ENCODE data around the gene PIK3C2A.
"Not testable (repeated sequence)": the region's sequence is repeated elsewhere in the genome, so short reads cannot be mapped to it uniquely, and the experiment has no call there.

PIK3C2A gene

DNA sequence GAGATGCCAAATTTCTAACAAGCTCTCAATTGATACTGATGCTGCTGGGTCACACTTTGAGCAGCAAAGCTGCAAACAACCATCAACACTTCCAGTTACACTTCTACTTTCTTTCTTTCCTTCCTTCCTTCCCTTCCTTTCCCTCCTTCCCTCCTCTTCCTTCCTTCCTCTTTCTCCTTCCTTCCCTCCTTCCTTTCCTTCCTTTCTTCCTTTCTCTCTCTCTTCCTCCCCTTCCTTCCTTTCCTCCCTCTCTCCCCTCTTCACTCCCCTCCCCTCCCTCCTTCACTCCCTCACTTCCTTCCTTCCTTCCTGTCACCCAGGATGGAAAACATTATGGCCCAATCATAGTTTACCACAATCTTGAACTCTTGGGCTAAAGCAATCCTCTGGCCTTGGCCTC is 33.0 kb upstream of the PIK3C2A start:
- no peak for DNase-seq (ENCODE audit: low read depth, low spot score)
- TF ChIP-seq, protein P1, sequence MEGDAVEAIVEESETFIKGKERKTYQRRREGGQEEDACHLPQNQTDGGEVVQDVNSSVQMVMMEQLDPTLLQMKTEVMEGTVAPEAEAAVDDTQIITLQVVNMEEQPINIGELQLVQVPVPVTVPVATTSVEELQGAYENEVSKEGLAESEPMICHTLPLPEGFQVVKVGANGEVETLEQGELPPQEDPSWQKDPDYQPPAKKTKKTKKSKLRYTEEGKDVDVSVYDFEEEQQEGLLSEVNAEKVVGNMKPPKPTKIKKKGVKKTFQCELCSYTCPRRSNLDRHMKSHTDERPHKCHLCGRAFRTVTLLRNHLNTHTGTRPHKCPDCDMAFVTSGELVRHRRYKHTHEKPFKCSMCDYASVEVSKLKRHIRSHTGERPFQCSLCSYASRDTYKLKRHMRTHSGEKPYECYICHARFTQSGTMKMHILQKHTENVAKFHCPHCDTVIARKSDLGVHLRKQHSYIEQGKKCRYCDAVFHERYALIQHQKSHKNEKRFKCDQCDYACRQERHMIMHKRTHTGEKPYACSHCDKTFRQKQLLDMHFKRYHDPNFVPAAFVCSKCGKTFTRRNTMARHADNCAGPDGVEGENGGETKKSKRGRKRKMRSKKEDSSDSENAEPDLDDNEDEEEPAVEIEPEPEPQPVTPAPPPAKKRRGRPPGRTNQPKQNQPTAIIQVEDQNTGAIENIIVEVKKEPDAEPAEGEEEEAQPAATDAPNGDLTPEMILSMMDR (IDR thresholded peaks at IDR 0.05; ENCODE audit: low read depth, low read length) = no peak
- in situ Hi-C loops (cut with HindIII; ENCODE audit: low sequenced_read_pairs) = no loop called here
- no peak overlapping the region for H3K4me3 ChIP-seq (ENCODE audit: low read depth, low read length)

DNA sequence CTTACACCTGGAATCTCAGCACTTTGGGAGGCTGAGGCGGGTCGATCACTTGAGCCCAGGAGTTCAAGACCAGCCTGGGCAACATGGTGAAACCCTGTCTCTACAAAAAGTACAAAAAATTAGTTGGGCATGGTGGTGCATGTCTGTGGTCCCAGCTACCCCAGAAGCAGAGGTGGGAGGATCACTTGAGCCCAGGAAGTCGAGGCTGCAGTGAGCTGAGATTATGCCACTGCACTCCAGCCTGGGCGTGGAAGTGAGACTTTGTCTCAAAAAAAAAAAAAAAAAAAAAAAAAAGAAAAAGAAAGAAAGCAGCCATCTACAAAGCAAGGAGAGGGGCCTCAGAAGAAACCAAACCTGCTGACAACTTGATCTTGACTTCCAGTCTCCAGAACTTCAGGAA is 32.1 kb upstream of the PIK3C2A start:
- H3K4me3 ChIP-seq (ENCODE audit: low read depth, low read length); DNase-seq (ENCODE audit: low read depth, low spot score); in situ Hi-C loops (cut with HindIII; ENCODE audit: low sequenced_read_pairs): not testable (repeated sequence)

DNA sequence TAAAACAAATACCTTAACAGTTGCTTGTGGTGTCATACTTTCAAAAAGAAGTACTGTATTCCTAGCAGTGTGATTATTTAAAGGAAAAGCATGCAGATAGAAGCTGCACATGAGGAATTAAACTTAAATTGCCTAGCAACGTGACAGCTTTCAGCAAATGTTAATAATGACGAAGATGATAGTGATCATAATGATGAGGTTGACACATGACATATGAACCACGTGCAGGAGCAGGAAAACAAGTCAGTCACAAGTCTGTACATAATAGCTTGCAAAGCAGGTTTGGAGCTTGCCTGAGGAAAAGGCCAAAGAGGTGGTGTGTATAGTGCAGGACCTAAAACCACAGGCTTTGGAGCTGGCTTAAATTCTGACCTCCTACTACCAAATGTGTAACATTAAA is 30.6 kb upstream of the PIK3C2A start:
- in situ Hi-C loops (cut with HindIII; ENCODE audit: low sequenced_read_pairs) = no loop called here
- no peak for DNase-seq (ENCODE audit: low read depth, low spot score)
- TF ChIP-seq, protein P1 (IDR thresholded peaks at IDR 0.05; ENCODE audit: low read depth, low read length) = no peak

DNA sequence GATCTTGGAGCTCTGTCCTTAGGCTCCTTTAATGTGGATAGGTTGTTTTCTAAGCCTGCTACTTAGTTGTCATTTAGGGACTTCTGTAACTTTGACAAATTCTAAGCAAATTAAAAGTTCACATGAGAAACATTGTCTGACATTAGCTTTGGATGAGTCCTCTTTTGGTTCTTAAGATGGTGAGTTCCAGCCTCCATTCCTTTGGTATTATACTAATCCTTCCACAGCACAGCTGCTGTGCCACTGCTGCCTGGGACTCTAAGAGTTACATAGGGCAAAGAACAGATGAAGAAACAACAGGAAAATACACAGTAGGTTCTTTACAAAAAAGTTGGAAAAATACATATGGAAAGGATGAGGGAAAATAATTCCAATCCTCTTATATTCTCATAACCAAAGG is 25.3 kb upstream of the PIK3C2A start:
- no peak for DNase-seq (ENCODE audit: low read depth, low spot score)
- TF ChIP-seq, protein P1 (IDR thresholded peaks at IDR 0.05; ENCODE audit: low read depth, low read length) = no peak
- in situ Hi-C loops (cut with HindIII; ENCODE audit: low sequenced_read_pairs) = no loop called here
- H3K4me3 ChIP-seq (ENCODE audit: low read depth, low read length) = no peak overlapping the region

More for the DNA sequence above, 30.6 kb upstream of the PIK3C2A start:
- no peak overlapping the region for H3K4me3 ChIP-seq (ENCODE audit: low read depth, low read length)

DNA sequence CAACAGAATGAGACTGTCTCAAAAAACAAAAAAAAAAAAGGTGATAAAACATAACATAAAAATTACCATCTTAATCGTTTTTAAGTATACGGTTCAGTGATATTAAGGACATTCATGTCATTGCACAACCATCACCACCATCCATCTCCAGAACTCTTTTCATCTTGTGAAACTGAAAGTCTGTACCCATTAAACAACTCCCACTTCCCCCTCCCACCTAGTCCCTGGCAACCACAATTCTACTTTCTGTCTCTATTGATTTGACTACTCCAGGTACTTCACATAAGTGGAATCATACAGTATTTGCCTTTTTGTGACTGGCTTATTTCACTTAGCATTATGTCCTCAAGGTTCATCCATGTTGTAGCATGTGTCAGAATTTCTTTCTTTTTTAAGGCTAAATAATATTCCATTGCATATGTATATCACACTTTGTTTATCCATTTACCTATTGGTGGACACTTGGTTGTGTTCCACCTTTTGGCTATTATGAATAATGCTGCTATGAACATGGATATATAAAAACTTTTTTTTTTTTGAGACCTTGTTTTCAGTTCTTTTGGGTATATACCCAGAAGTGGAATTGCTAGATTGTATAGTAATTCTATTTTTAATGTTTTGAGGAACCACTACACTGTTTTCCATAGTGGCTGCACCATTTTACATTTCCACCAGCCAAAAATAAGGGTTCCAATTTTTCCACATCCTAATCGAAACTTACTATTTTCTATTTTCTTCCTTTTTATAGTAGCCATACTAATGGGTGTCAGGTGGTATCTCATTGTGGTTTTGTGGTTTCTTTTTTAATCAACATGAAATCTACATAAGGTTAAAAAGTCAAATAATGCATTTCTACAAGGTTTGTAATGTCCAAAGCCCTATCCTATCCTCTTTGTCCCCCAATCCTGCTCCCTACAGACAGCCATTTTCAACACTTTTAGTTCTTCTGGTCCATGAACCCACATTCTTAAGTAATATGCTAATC is 23.4 kb upstream of the PIK3C2A start:
- TF ChIP-seq, protein P1 (IDR thresholded peaks at IDR 0.05; ENCODE audit: low read depth, low read length) = no peak
- no peak for DNase-seq (ENCODE audit: low read depth, low spot score)
- H3K4me3 ChIP-seq (ENCODE audit: low read depth, low read length) = no peak overlapping the region

DNA sequence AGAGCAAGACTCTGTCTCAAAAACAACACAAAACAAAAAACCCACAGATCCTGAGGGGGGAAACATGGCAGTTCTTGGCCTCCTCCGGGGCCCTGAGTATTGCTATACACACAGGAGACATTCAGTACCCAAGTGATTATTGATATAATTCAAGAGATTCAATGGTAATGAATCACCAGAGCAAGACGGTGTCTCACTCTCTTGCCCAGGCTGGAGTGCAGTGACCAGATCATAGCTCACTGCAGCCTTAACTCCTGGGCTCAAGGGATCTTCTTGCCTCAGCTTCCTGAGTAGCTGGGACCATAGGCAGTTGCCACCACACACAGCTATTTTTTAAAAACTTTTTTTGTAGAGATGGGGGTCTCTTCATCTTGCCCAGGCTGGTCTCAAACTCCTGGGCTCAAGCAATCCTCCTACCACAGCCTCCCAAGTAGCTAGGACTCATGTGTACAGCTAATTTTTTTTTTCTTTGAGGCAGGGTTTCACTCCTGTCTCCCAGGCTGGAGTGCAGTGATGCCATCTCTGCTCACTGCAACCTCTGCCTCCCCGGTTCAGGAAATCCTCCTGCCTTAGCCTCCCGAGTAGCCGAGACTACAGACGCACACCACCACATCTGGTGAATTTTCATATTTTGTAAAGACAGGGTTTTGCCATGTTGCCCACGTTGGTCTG is 21.8 kb upstream of the PIK3C2A start:
- H3K4me3 ChIP-seq (ENCODE audit: low read depth, low read length) = no peak overlapping the region
- DNase-seq (ENCODE audit: low read depth, low spot score) = no peak
- TF ChIP-seq, protein P1 (IDR thresholded peaks at IDR 0.05; ENCODE audit: low read depth, low read length) = no peak
- in situ Hi-C loops (cut with HindIII; ENCODE audit: low sequenced_read_pairs) = no loop called here

More for the DNA sequence above, 23.4 kb upstream of the PIK3C2A start:
- in situ Hi-C loops (cut with HindIII; ENCODE audit: low sequenced_read_pairs) = no loop called here

DNA sequence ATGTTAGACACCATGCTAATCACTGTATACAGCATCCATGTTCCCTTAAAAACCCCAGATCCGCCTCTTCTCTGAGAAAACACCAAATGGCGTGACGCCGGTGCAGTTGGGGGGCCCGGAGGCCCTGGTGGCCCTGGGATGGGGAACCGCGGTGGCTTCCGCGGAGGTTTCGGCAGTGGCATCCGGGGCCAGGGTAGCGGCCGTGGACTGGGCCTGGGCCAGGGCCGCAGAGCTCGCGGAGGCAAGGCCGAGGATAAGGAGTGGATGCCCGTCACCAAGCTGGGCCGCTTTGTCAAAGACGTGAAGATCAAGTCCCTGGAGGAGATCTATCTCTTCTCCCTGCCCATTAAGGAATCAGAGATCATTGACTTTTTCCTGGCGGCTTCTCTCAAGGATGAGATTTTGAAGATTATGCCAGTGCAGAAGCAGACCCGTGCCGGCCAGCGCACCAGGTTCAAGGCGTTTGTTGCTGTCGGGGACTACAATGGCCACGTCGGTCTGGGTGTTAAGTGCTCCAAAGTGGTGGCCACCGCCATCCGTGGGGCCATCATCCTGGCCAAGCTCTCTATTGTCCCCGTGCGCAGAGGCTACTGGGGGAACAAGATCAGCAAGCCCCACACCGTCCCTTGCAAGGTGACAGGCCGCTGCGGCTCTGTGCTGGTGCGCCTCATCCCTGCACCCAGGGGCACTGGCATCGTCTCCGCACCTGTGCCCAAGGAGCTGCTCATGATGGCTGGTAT is 20.6 kb upstream of the PIK3C2A start:
- in situ Hi-C loops (cut with HindIII; ENCODE audit: low sequenced_read_pairs); H3K4me3 ChIP-seq (ENCODE audit: low read depth, low read length); DNase-seq (ENCODE audit: low read depth, low spot score): not testable (repeated sequence)
